ENCODE results near the gene PDCD2L. TPM values are rescaled to one million over a fixed set of nuclear protein-coding genes. Genes with fewer than 3 reads are reported as not detected.

Gene PDCD2L
- total and polyA plus RNA-seq, 9 of the 15 experiments (the other 6 are each of a cell fraction or from before 2014, with no cell fraction given): 12.1 to 68.5 (median 56.3) TPM

- TF ChIP-seq ZBTB40 (IDR thresholded peaks at IDR 0.05) (no peak), ZBTB40 (CRISPR knock-in tag; IDR thresholded peaks at IDR 0.05) (no peak), RBM14 (IDR thresholded peaks at IDR 0.05; ENCODE audit: borderline replicate concordance, insufficient read depth, low read depth, low read length) (no peak), E2F4 (CRISPR knock-in tag; IDR thresholded peaks at IDR 0.05; ENCODE audit: low read depth) (no peak), SREBF2 (CRISPR knock-in tag; IDR thresholded peaks at IDR 0.05) (no peak), ZNF277 (CRISPR knock-in tag; IDR thresholded peaks at IDR 0.05; ENCODE audit: borderline replicate concordance) (no peak)
Measured at GRCh38 chr19:34409189-34410164, 5.3 kb downstream of the PDCD2L start (continued).

Data from K562 (cell line).